ENCODE results near the gene HSPB2. TPM values are rescaled to one million over a fixed set of nuclear protein-coding genes. Genes with fewer than 3 reads are reported as not detected.

The HSPB2 gene
- total RNA-seq, 3 donors from 2014 or later, result 1.4 to 4.8 TPM; not detected in 1

GRCh38 chr11:111936040-111936540 lies 23.6 kb downstream of the HSPB2 start:
- no peaks in the 10 kb centered on the region for H3K36me3 ChIP-seq (ENCODE audit: low read depth)
- no peak overlapping the region for H3K4me3 ChIP-seq
- TF ChIP-seq, protein P1, sequence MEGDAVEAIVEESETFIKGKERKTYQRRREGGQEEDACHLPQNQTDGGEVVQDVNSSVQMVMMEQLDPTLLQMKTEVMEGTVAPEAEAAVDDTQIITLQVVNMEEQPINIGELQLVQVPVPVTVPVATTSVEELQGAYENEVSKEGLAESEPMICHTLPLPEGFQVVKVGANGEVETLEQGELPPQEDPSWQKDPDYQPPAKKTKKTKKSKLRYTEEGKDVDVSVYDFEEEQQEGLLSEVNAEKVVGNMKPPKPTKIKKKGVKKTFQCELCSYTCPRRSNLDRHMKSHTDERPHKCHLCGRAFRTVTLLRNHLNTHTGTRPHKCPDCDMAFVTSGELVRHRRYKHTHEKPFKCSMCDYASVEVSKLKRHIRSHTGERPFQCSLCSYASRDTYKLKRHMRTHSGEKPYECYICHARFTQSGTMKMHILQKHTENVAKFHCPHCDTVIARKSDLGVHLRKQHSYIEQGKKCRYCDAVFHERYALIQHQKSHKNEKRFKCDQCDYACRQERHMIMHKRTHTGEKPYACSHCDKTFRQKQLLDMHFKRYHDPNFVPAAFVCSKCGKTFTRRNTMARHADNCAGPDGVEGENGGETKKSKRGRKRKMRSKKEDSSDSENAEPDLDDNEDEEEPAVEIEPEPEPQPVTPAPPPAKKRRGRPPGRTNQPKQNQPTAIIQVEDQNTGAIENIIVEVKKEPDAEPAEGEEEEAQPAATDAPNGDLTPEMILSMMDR (IDR thresholded peaks at IDR 0.05), result no peak
- intact Hi-C loops (cut with DNase I, micrococcal nuclease), result loop anchor here (5.0 to 10.0 kb wide), 2 partner anchors 41 to 49 kb away; no protein-coding TSS in a partner anchor
- no peak for DNase-seq
- H3K4me1 ChIP-seq (ENCODE audit: low read depth), result peaks cover 9% of the 10 kb centered on the region
- no peaks in the 10 kb centered on the region for H3K9me3 ChIP-seq
- no peak for ATAC-seq

GRCh38 chr11:111937461-111937769 lies 24.9 kb downstream of the HSPB2 start:
- Histone ChIP-seq H3K36me3 (ENCODE audit: low read depth) (no peaks in the 10 kb centered on the region), H3K4me3 (peak overlapping the region; percentile 27), H3K4me1 (ENCODE audit: low read depth) (peaks cover 9% of the 10 kb centered on the region), H3K9me3 (no peaks in the 10 kb centered on the region)
- ATAC-seq (no peak), DNase-seq (no peak)
- intact Hi-C loops (cut with DNase I, micrococcal nuclease), result loop anchor here (5.0 to 10.0 kb wide), 2 partner anchors 40 to 47 kb away; no protein-coding TSS in a partner anchor
- TF ChIP-seq, protein P1 (IDR thresholded peaks at IDR 0.05), result no peak

DNA sequence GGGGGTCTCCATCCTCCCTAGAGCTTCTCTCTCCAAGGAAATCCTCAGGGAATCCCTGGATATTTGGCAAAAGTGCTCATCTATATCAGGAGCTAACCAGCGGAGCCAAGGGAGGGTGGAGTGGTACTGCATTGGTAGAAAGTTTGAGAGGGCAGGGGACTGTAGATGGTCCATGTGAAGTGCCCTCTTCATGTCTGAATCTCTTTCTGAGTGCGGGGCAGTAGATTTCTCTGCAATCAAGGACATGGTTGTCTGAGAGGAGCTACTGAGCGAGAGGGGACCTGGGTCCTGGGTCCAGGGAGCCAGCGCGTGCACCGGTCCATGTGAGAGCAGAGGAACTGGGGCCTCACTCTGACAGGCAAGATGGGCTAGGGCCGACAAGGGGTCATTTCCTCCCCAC lies 25.3 kb downstream of the HSPB2 start:
- Histone ChIP-seq H3K4me3 (no peak overlapping the region), H3K4me1 (ENCODE audit: low read depth) (peaks cover 9% of the 10 kb centered on the region), H3K36me3 (ENCODE audit: low read depth) (no peaks in the 10 kb centered on the region), H3K9me3 (no peaks in the 10 kb centered on the region)
- TF ChIP-seq, protein P1 (IDR thresholded peaks at IDR 0.05), result no peak
- no peak for ATAC-seq
- DNase-seq, result no peak
- intact Hi-C loops (cut with DNase I, micrococcal nuclease), result loop anchor here (5.0 to 10.0 kb wide), 2 partner anchors 39 to 47 kb away; no protein-coding TSS in a partner anchor

- DNase-seq, result no peak
- TF ChIP-seq, protein P1 (IDR thresholded peaks at IDR 0.05), result no peak
- no peaks in the 10 kb centered on the region for H3K9me3 ChIP-seq
- no peaks in the 10 kb centered on the region for H3K36me3 ChIP-seq (ENCODE audit: low read depth)
- peak; percentile 12 for ATAC-seq
- H3K4me1 ChIP-seq (ENCODE audit: low read depth), result peaks cover 9% of the 10 kb centered on the region
- no peak overlapping the region for H3K4me3 ChIP-seq
- intact Hi-C loops (cut with DNase I, micrococcal nuclease), result loop anchor here (5.0 to 10.0 kb wide), 2 partner anchors 39 to 46 kb away; no protein-coding TSS in a partner anchor
Measured at GRCh38 chr11:111938687-111939160, 26.2 kb downstream of the HSPB2 start.

DNA sequence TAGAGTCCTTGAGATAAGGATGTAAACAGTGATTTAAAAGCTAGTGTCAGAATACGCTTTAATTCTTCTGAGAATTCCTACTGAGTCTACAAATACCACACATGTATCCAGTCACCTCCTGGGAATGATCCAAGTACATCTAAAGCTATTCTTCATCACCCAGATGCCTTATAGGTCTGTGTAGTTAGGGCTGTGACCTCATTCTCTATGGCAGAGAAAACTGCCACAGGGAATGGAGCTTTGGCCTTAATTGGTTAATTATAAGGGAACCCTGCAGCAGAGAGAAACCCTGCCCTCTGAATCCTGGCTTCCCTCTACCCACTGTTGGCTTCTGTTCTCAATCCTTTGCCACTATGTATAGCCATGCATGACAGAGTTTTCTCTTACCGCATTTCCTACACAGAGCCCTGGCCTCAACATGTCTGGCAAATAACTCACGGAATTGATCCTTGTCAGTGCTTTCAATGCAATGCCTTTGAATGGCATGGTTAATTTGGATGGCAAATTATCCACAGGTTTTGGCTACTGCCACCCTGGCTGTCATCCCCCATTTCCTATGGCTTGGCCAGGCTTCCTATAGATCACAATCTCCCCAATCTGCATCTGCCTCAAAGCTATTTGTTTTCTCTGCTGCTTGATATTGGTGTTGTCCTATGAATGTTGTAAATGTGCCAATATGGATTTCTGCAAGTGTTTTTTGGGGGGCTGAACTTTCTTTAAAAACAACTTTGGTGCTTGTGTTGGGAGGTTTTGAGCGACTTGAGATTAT lies 27.5 kb downstream of the HSPB2 start:
- peaks cover 9% of the 10 kb centered on the region for H3K4me1 ChIP-seq (ENCODE audit: low read depth)
- intact Hi-C loops (cut with DNase I, micrococcal nuclease), result loop anchor here (5.0 to 10.0 kb wide), 2 partner anchors 37 to 45 kb away; no protein-coding TSS in a partner anchor
- TF ChIP-seq, protein P1 (IDR thresholded peaks at IDR 0.05), result no peak
- ATAC-seq (no peak), DNase-seq (no peak)
- no peaks in the 10 kb centered on the region for H3K9me3 ChIP-seq
- H3K4me3 ChIP-seq, result no peak overlapping the region
- no peaks in the 10 kb centered on the region for H3K36me3 ChIP-seq (ENCODE audit: low read depth)
